SK-N-MC (cell line): ENCODE results near the gene ADD3.

Experiments used
- EZH2 ChIP-seq: fragments of 200-600 bp; sonication (generic); IDR thresholded peaks from one replicate; pipeline ENCODE4 v1.6.1; 2017; ENCODE audit warnings: antibody characterized with exemption
- POLR2AphosphoS5 ChIP-seq: IDR thresholded peaks from 2 replicates; pipeline ENCODE4 v1.6.1; 2012; ENCODE audit warnings: mild to moderate bottlenecking, low read depth, low read length, borderline replicate concordance

DNA sequence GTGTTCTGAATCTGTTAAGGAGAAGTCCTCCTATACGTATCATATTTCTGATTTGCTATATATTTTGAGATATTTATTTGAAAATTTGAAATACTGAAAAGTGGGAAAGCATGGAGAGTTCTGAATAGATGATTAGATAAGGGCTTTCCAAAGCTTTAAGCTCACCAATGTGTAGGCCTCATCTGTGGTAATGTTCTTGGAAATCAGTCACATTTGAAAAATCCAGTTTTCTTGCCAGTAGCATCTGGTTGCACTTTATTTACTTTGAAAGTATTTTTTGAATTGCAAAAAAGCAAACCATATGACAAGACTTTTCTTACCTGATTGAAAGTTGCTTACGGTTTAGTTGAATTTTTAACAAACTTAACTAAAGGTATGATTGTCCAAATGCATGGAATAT is 21.7 kb downstream of the ADD3 start:
- no peak for TF ChIP-seq POLR2AphosphoS5
- no peak for TF ChIP-seq EZH2
